Measurements from ENCODE around the gene MEIS1. TPM values are rescaled to one million over a fixed set of nuclear protein-coding genes. Genes with fewer than 3 reads are reported as not detected.

The MEIS1 gene
- total and polyA plus RNA-seq, 2 donors (not counting 3 experiments of a cell fraction or from before 2014, with no cell fraction given): 10.0 to 26.5 TPM

GRCh38 chr2:66543257-66543767 lies 108.4 kb downstream of the MEIS1 start:
- CTCF ChIA-PET: no interaction called here
- H4K20me1 ChIP-seq (replicated peaks; ENCODE audit: control insufficient read depth, extremely low read depth, insufficient read depth, low read length): no peaks in the 10 kb centered on the region

GRCh38 chr2:66544258-66544657 lies 109.3 kb downstream of the MEIS1 start:
- H3K4me1 ChIP-seq (ENCODE audit: control insufficient read depth, extremely low read depth, insufficient read depth, low read length): no peaks in the 10 kb centered on the region
- no peak overlapping the region for H3K27ac ChIP-seq (ENCODE audit: insufficient read depth, low read depth, low read length)
- no TSS peak for BruUV-seq (replicated peaks)
- intact Hi-C loops (cut with micrococcal nuclease): no loop called here
- no peak for DNase-seq (ENCODE audit: low read depth, low spot score)
- H3K9me1 ChIP-seq (replicated peaks; ENCODE audit: control insufficient read depth, extremely low read depth, insufficient read depth, low read length): no peaks in the 10 kb centered on the region
- no peak overlapping the region for H2AFZ ChIP-seq (ENCODE audit: low read depth, low read length)
- no peak overlapping the region for H3K9ac ChIP-seq (replicated peaks; ENCODE audit: extremely low read depth, insufficient read depth, low read length)
- no peak overlapping the region for H3K4me3 ChIP-seq (replicated peaks in 1 of 3; ENCODE audit: insufficient read depth in 1 of 3, low read depth in 1 of 3, low read length in 3 of 3)
- no peak for FAIRE-seq
- H3K9me3 ChIP-seq (replicated peaks; ENCODE audit: control insufficient read depth, insufficient read depth, low read length): no peaks in the 10 kb centered on the region
- TF ChIP-seq MAX (IDR thresholded peaks at IDR 0.05; ENCODE audit: insufficient read depth, insufficient read length) (no peak), JUN (IDR thresholded peaks at IDR 0.05; ENCODE audit: borderline replicate concordance, insufficient read depth, insufficient read length, low read depth) (no peak), MYC (IDR thresholded peaks at IDR 0.05; ENCODE audit: low read depth, low read length) (no peak), GATA2 (IDR thresholded peaks at IDR 0.05; ENCODE audit: insufficient read depth, insufficient read length, low read depth, low read length) (no peak), POLR2AphosphoS5 (IDR thresholded peaks at IDR 0.05; ENCODE audit: insufficient read depth, low read depth, low read length) (no peak), CTCF (IDR thresholded peaks at IDR 0.05; ENCODE audit: extremely low read depth in 1 of 2, insufficient read depth in 1 of 2, low read depth in 1 of 2, low read length in 2 of 2) (no peak), EZH2 (IDR thresholded peaks at IDR 0.05; ENCODE audit: borderline replicate concordance, low read depth, low read length, severe bottlenecking) (no peak), POLR2A (IDR thresholded peaks at IDR 0.05; ENCODE audit: low read depth, low read length) (no peak)
- dilution Hi-C loops (cut with MboI; ENCODE audit: extremely low pct_ligation_motif_present, low sequenced_read_pairs): no loop called here
- no peaks in the 10 kb centered on the region for H3K27me3 ChIP-seq (ENCODE audit: control insufficient read depth in 2 of 2, insufficient read depth in 2 of 2, low read length in 2 of 2)
- no peaks in the 10 kb centered on the region for H4K20me1 ChIP-seq (replicated peaks; ENCODE audit: control insufficient read depth, extremely low read depth, insufficient read depth, low read length)
- no peak overlapping the region for H3K4me2 ChIP-seq (ENCODE audit: insufficient read depth, low read length)
- CTCF ChIA-PET: no interaction called here
- H3K79me2 ChIP-seq (ENCODE audit: control insufficient read depth, insufficient read depth, low read length): no peaks in the 10 kb centered on the region
- H3K36me3 ChIP-seq (ENCODE audit: control insufficient read depth in 2 of 2, extremely low read depth in 1 of 2, insufficient read depth in 2 of 2, low read length in 2 of 2): no peaks in the 10 kb centered on the region
- POLR2A ChIA-PET: no interaction called here

More at GRCh38 chr2:66543257-66543767, 108.4 kb downstream of the MEIS1 start:
- Histone ChIP-seq H3K27me3 (ENCODE audit: control insufficient read depth in 2 of 2, insufficient read depth in 2 of 2, low read length in 2 of 2) (no peaks in the 10 kb centered on the region), H3K4me2 (ENCODE audit: insufficient read depth, low read length) (no peak overlapping the region), H2AFZ (ENCODE audit: low read depth, low read length) (no peak overlapping the region), H3K27ac (ENCODE audit: insufficient read depth, low read depth, low read length) (no peak overlapping the region), H3K4me1 (ENCODE audit: control insufficient read depth, extremely low read depth, insufficient read depth, low read length) (no peaks in the 10 kb centered on the region), H3K4me3 (replicated peaks in 1 of 3; ENCODE audit: insufficient read depth in 1 of 3, low read depth in 1 of 3, low read length in 3 of 3) (no peak overlapping the region), H3K79me2 (ENCODE audit: control insufficient read depth, insufficient read depth, low read length) (no peaks in the 10 kb centered on the region), H3K9me3 (replicated peaks; ENCODE audit: control insufficient read depth, insufficient read depth, low read length) (no peaks in the 10 kb centered on the region), H3K9me1 (replicated peaks; ENCODE audit: control insufficient read depth, extremely low read depth, insufficient read depth, low read length) (no peaks in the 10 kb centered on the region), H3K36me3 (ENCODE audit: control insufficient read depth in 2 of 2, extremely low read depth in 1 of 2, insufficient read depth in 2 of 2, low read length in 2 of 2) (no peaks in the 10 kb centered on the region), H3K9ac (replicated peaks; ENCODE audit: extremely low read depth, insufficient read depth, low read length) (no peak overlapping the region)
- FAIRE-seq (no peak), DNase-seq (ENCODE audit: low read depth, low spot score) (no peak)
- no TSS peak for BruUV-seq (replicated peaks)
- POLR2A ChIA-PET: no interaction called here
- dilution Hi-C loops (cut with MboI; ENCODE audit: extremely low pct_ligation_motif_present, low sequenced_read_pairs): no loop called here
- intact Hi-C loops (cut with micrococcal nuclease): no loop called here
- TF ChIP-seq FOS (IDR thresholded peaks at IDR 0.05; ENCODE audit: borderline replicate concordance, insufficient read depth, low read length) (no peak), EZH2 (IDR thresholded peaks at IDR 0.05; ENCODE audit: borderline replicate concordance, low read depth, low read length, severe bottlenecking) (no peak), MAX (IDR thresholded peaks at IDR 0.05; ENCODE audit: insufficient read depth, insufficient read length) (no peak)

All from endothelial cell of umbilical vein (primary cell).